IPS-NIHi7 (cell line): ENCODE data around the gene EXOC6B.

Experiments used
- DNase-seq: peaks from one replicate; pipeline ENCODE4 v3.0.0; 2012; ENCODE audit warnings: mixed read lengths; ENCODE audit errors: extremely low spot score

EXOC6B gene

GRCh38 chr2:72172478-72172877 is 653.4 kb downstream of the EXOC6B start:
- DNase-seq = no peak

DNA sequence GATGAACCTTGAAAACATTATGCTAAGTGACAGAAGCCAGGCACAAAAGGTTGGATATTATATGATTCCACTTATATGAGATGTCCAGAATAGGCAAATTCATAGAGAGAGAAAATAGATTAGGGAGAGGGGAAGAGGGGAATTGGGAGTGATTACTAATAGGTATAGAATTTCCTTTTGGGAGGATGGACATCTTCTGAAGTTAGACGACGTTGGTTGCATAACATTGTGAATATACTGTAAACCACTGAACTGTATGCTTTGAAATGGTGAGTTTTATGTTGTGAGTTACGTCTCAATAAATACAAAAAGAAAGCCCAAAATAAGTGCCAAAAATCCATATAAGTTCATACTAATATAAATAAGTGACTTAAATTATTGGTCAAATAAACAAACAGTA is 659.6 kb downstream of the EXOC6B start:
- no peak for DNase-seq

DNA sequence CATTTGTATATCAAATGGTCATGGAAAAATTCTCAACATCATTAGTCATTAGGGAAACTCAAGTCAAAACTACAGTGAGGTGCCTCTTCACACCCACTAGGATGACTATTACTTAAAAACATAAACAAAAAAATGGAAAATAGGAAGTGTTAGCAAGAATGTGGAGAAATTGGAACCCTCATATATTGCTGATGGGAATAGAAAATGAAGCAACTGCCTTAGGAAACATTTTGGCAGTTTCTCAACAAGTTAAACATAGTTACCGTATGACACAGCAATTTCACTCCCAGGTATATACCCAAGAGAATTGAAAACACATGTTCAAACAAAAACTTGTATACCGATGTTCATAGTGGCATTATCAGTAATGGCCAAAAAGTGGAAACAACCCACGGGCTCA is 660.0 kb downstream of the EXOC6B start:
- no peak for DNase-seq

- no peak for DNase-seq
These were observed 663.3 kb downstream of the EXOC6B start for GRCh38 chr2:72162574-72162973.

DNA sequence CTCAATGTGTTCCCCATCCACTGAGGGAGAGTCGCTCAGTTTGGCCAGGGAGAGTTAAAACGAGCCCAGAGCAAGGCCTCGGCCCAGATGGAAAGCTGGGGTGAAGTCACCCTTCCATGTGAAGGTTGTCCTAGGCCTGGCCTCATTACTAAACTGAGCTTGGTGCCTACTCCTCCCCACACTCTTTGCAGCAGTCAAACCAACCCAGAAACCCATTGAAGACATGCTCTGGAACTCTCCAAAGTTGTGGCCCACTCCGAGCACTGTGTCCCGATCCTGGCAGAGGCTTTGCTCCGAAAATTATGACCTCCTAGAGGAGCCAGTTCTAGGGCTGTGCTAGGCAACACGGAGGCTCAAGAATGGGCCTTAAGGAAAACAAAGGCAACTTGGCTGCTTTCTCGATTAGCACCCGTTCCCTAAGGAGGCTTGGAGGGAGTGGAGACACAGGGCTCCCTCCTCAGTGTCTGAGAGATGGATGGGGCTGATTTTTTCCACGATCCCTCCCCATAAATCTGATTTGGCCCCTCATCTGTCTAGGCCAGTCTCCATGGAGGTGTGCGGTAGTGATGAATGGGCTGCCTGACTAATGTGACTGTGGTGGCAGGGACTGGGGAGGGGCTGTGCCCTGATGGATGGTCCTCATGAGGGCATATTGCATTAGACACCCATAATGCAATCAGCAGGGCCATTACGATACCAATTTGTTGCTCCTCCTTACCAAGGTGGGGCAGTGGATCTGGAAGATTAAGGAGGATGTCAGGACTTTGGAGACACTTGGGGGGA is 666.4 kb downstream of the EXOC6B start:
- no peak for DNase-seq

DNA sequence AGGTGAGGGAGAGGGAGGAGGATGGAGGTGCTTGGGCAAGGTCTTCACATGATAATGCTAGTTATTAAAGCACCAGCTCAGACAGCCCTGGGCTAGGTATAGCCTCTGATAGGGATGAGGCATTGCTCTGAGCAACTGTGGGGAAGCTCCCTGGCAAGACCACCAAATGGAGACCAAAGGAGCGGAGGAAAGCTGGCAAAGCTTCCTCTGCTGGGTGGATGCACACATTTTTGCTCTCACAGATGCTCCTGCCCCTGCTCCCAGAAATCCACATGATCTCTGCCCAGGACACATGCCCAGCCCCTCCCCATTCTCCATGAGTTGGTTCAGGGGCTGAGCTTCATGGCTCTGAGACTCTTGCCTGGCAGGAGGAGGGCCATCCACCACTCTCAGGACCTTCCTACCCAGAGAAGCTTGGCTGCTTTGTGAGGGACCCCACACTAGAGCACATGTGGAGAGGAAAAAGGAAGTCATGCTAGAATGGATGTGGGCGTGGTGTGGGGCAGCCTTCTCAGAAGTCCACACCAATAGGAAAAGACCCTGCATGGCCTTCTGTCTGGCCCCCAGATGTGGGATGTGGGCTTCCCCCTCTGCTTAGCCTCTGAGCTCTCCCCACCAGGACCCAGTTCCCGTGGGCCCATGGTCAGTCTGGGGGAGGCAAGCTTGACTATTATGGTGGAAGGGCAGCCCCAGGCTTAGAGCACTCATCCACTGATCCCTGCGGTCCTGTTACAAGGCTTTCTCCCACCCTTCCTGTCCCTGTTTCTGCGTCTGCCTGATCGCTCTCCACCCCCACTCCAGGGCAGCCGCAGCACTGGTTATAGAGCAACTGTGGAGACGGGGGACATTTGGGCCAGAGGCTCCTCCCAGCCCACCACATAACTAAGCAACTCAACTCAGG is 667.7 kb downstream of the EXOC6B start:
- DNase-seq = no peak

DNA sequence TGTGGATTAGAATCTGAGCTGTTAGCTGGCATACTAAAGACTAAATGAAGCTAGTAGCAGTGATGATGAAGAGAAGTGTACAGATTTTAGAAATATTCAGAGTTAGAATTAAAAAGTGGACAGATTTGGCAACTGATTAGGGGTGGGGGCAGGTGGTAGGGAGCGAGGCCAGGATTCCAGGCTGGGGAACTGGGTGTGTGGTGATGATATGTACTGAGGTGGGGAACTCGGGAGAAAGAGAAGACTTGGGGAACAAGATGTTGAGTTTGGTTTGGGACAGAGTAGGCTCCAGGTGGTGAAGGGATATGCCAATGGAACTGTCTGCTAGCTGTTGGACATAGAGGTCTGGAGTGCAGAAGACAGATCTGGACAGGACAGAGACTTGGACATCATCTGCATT is 669.0 kb downstream of the EXOC6B start:
- no peak for DNase-seq

- no peak for DNase-seq
These were observed 670.1 kb downstream of the EXOC6B start for GRCh38 chr2:72155737-72156136.

GRCh38 chr2:72155151-72155550 is 670.7 kb downstream of the EXOC6B start:
- DNase-seq = no peak

GRCh38 chr2:72154386-72154975 is 671.4 kb downstream of the EXOC6B start:
- no peak for DNase-seq

- DNase-seq = no peak
These were observed 671.9 kb downstream of the EXOC6B start for GRCh38 chr2:72153924-72154323.

GRCh38 chr2:72153026-72153791 is 672.6 kb downstream of the EXOC6B start:
- no peak for DNase-seq

- DNase-seq = no peak
These were observed 674.9 kb downstream of the EXOC6B start for GRCh38 chr2:72150861-72151356.

- DNase-seq = peak; percentile 83
These were observed 675.5 kb downstream of the EXOC6B start for GRCh38 chr2:72150157-72150860.

- no peak for DNase-seq
These were observed 676.2 kb downstream of the EXOC6B start for GRCh38 chr2:72149556-72150156.

DNA sequence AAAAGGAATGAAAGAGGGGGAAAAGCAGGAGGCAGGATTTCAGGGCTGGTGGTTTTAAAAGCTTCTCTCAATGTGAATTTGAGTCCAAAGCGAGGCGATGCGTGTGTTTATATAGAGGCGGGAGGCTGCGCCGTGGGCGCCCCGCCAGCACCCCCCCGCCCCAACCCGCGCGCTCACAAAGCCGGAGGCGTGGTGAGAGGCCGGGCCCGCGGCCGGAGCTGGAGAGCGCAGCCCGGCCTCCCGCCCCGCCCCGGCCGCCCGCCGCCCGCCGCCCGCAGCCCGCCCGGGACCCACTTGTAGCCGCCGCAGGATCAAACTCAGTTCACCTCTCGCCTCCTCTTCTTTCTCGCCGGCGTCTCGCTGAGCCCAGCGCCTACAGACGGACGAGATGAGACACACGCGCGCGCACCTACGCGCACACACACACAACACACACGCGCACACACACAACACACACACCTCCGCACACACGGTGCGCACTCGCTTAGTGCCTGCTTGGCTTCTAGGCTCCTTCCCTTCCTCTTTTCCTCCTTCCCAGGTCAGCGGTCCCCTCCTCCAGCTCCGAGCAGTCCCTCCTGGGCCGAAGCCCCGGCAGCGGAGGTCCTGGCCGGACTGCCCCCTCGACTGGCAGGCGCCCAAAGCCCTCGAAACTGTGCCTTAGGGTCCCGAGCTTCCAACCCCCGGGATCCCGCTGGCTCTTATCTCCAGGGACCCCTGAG is 676.8 kb downstream of the EXOC6B start:
- DNase-seq = no peak

DNA sequence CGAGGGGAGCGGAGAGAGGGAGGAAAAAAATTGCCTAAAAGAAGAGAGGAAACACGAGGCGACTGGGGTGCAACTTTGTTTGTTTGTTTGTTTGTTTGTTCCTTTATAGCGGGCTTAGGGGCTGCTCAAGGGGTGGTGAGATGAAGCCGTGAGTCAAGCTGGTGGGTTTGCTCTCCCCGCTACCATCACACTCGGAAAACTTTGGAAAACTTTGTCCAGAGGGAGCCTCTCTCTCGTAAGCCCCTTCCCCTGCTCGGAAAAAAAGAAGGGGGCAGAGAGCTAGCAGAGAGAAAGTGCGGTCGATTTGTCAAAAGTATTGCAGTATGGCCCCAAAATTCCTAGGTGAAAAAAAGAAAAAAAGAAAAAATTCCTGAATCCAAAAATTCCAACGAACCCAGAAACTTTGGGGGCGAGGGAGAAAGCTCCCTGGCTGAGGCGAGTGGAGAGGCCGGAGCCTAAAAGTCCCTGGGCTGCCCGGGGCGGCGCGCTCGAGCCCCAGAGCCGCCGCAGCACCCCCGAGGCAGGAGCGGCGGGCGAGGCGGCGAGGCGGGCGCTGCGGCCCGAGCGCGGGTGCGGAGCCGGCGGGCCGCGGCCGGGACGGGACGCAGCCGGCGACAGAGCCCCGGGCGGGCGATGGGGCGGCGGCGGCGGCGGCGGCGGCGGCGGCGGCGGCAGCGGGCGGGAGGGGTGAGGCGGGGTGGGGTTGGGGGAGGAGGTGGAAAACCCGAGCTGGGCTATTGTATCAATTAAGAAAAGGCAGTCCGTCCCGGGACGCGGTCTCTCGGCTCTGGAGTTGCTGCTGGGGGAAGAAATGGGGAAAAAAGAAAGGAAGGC is 677.6 kb downstream of the EXOC6B start:
- DNase-seq = no peak

GRCh38 chr2:72147303-72147971 is 678.4 kb downstream of the EXOC6B start, which contains the start of gene CYP26B1:
Gene CYP26B1, minus strand, starts transcription at chr2:72147862. Its CDS starts 28 bp downstream, at chr2:72147834.
- peak; percentile 66 for DNase-seq
